Peyer's patch (tissue), 4 donors: ENCODE data around the gene SCUBE1.

Experiments used
- POLR2A ChIP-seq, 2 donors: fragments of 450-650 bp; IDR thresholded peaks; one replicate each; pipeline ENCODE4 v1.5.1; 2017; ENCODE audit warnings: antibody characterized with exemption in 2 of 2, mild to moderate bottlenecking in 2 of 2, moderate library complexity in 2 of 2
- TF ChIP-seq, protein P1 (sequence below), 6 experiments: fragments of 450-650 bp in 4 of 6; fragments of 200-600 bp in 2 of 6; sonication (generic) in 1 of 6; IDR thresholded peaks; one replicate each; pipeline ENCODE4 v1.5.1; 2017 to 2019; ENCODE audit warnings: antibody characterized with exemption in 6 of 6, mild to moderate bottlenecking in 3 of 6, moderate library complexity in 1 of 6

DNA sequence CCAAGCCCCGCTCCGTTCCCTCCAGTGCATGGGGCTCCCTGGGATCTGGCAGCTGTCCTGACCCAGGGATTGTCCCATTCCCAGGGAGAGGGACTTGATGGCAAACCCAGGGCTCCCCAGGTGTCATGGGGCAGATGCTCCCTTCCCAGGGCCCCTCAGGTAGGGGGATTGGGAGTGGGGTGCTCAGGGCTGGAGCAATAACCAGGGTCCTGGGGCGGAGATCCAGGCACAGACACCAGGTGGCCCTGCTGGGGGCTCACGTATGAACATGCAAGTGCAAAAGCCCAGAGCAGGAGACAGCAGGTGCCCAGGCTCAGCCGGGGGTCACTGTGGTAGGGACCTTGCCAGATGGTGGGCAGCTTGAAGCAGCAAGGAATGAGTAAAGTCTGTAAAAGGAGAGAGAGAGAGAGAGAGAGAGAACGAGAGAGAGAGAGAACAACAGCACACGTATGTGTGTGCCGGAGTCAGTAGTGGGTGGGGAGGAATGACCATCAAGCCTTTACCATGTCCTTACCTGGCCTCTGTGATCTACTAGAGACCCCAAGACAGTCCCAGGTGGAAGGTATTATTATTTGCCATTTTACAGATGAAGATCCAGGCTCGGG, 49.3 kb upstream of the SCUBE1 start:
- TF ChIP-seq, protein P1, sequence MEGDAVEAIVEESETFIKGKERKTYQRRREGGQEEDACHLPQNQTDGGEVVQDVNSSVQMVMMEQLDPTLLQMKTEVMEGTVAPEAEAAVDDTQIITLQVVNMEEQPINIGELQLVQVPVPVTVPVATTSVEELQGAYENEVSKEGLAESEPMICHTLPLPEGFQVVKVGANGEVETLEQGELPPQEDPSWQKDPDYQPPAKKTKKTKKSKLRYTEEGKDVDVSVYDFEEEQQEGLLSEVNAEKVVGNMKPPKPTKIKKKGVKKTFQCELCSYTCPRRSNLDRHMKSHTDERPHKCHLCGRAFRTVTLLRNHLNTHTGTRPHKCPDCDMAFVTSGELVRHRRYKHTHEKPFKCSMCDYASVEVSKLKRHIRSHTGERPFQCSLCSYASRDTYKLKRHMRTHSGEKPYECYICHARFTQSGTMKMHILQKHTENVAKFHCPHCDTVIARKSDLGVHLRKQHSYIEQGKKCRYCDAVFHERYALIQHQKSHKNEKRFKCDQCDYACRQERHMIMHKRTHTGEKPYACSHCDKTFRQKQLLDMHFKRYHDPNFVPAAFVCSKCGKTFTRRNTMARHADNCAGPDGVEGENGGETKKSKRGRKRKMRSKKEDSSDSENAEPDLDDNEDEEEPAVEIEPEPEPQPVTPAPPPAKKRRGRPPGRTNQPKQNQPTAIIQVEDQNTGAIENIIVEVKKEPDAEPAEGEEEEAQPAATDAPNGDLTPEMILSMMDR (IDR thresholded peaks at IDR 0.05): no peak
- TF ChIP-seq POLR2A (IDR thresholded peaks at IDR 0.05): no peak
